Pulmonary artery endothelial cell (primary cell): ENCODE data around the gene MR1. TPM values are rescaled to one million over a fixed set of nuclear protein-coding genes. Genes with fewer than 3 reads are reported as not detected.
"Not testable (repeated sequence)": the region's sequence is repeated elsewhere in the genome, so short reads cannot be mapped to it uniquely, and the experiment has no call there.

Experiments used
- DNase-seq: peaks from one replicate; pipeline ENCODE4 v3.0.0-alpha.2; 2011; ENCODE audit warnings: low read depth, low spot score
- total RNA-seq: library from RNA; depleted of rRNA; stranded (reverse); fragments of >200 nt; gene quantifications from 2 replicates; pipeline ENCODE4 v1.2.3, GENCODE V29; 2014

MR1 gene
- total RNA-seq, 1 donor from 2014 or later = 3.7 TPM

GRCh38 chr1:181028615-181029014 lies 5.2 kb upstream of the MR1 start:
- DNase-seq = no peak

DNA sequence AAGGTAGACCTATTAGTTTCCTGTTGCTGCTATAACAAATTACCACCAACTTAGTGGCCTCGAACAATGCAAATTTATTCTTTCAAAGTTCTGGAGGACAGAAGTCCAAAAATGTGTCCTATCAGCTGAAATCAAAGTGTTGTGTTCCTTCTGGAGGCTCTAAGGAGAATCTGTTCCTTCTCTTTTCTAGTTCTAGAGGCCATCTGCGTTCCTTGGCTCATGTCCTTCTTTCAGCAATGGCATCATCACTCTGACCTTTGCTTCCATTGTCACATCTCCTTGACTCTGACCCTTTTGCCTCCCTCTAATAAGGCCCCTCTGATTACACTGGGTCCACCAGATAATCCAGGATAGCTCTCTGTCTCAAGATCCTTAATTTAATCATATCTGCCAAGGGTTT lies 1.2 kb upstream of the MR1 start:
- DNase-seq = no peak

DNA sequence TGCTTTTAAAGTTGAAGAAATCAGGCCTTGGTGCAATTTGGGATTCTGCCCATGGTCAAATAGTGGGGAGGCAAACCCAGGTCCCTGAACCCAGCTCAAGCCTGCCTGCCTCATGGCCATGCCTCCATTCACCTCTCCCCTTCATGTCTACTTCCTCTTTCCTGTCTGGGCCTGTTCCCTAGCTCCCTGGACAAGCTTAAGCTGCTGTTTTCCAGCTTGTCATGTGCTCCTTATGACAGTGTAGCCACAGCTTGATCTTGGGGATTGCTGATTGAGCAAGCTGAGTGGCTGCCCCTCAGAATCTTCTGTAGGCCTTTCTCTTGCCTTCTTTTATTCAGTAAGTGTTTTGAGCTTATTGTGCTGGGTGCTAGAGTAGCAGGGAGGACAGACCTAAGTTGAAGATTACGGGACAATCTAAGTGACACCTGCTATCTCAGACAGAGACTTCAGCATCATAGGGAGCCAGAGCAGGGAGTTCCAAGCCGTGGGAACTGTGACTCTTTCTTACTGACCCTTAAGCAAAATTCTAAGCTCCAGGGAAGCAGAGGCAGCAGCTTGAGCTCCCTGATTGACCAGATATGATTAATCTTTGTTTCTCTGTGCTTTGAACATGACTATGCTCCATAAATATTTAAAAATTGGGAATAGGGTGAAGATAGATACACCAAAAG lies 520 bp upstream of the MR1 start:
- no peak for DNase-seq

DNA sequence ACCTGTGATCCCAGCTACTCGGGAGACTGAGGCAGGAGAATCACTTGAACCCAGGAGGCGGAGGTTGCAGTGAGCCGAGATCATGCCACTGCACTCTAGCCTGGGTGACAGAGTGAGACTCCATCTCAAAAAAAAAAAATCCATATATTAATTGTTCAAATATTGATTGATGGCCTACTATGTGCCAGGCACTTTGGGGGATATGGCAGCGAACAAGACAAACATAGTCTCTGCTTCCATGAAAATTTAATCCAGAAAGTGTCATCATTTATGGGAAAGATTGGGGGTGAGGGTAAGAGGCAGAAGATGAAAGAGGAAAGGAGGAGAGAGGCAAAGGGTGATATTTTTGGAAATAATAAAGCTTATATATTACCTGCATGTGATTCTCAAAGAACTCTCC lies 1.4 kb downstream of the MR1 start:
- DNase-seq = not testable (repeated sequence)

- DNase-seq = no peak
Observed at GRCh38 chr1:181036107-181036836, 2.5 kb downstream of the MR1 start.

DNA sequence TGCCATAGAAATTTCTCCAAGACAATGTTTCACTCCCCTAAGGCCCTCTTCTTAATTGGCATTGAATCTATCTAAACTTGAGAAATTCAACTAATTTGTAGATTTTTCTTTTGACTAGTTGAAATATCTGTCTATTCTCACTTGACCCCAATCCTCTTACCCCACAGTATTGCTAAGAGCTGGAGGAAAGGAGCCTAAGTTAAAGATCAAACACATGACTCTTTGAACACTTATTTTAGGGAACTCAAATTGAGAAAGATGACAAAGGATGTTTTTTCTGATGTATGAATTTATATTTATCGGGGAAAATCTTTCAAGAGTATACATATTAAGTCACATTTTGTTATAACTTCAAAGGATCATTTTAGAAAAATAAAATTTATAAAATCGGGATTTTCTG lies 3.6 kb downstream of the MR1 start:
- no peak for DNase-seq

- no peak for DNase-seq
Observed at GRCh38 chr1:181038399-181038873, 4.7 kb downstream of the MR1 start.

GRCh38 chr1:181040284-181040865 lies 6.6 kb downstream of the MR1 start:
- no peak for DNase-seq

GRCh38 chr1:181043025-181043888 lies 9.5 kb downstream of the MR1 start:
- no peak for DNase-seq

DNA sequence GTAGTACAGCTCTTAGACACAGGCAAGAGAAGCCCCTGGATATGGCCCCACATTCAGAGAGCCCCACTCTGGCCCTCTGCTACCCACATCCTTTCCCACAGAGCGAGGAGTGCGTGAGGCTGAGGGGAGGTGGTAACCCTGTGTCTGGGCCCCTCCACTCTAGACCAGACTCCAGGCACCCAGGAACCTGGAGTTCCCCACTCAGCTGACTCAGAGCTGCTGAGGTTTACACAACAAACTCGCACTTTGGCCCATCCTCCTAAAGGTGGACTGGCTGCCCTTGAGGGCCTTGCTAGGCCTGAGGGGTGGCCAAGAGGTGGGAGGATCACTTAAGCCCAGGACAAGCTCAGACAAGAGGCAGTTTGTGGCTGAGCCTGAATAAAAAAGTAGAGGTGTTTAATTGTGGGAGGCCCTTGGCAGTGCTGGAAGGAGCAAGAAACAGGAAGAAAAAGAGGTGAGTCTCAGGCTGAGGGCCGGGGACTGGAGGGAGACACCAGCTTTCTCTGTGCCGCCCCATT lies 10.7 kb downstream of the MR1 start:
- DNase-seq = no peak

GRCh38 chr1:181045946-181046345 lies 12.2 kb downstream of the MR1 start:
- not testable (repeated sequence) for DNase-seq

DNA sequence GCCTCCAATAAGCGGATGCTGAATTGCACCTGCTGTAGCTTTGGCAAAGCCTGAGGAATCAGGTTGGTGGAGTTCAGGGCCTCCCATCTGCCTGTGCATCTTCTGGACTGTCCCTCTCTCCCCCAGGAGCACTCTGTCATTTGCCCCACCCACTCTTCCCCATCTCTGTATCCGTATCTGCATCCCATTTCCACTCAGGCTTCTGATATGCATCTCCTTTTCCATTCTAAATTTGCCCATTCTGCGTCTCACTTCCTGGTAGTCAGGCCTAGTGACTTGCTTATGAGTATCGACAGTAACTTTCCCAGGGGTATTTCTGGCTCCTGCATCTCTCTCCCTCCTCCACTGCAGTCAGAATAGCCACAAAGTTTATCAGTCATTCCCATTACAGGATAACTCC lies 15.6 kb downstream of the MR1 start:
- DNase-seq = no peak

DNA sequence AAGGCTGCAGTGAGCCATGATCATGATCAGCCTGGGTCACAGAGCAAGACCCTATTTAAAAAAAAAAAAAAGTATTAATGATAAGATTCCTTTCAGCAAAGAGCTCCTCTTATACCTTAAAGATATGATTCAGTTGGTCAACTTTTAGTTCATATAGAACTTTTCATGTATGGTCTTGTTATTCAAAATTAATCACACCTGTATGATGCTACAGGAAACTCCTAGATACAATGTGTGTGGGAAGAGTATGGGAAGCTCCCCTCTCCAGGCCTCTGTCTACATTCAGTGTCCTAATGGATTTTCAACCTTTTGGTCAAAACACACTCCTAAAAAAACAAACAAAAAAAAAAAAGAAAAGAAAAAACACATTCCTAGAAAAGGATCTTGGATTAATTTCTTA lies 17.1 kb downstream of the MR1 start:
- DNase-seq = no peak

GRCh38 chr1:181056560-181056959 lies 22.8 kb downstream of the MR1 start:
- no peak for DNase-seq

- DNase-seq = no peak
Observed at GRCh38 chr1:181057079-181057478, 23.3 kb downstream of the MR1 start.

- no peak for DNase-seq
Observed at GRCh38 chr1:181059435-181059834, 25.7 kb downstream of the MR1 start.

DNA sequence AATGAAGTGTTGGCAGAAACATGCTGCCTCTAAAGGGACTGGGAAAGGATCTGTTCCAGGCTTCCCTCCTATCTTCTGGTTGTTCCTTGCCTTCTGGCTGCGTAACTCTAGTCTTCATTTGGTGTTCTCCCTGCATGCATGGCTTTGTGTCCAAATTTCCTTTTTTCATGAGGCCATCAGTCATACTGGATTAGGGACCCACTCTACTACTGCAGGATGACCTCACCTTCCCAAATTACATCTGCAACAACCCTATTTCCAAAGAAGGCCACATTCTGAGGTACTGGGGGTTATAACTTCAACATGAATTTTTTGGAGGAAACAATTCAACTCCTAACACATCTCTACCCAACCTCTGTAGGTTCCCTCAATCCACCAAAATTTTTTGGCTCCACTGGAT lies 26.3 kb downstream of the MR1 start:
- no peak for DNase-seq

GRCh38 chr1:181060947-181061346 lies 27.2 kb downstream of the MR1 start:
- not testable (repeated sequence) for DNase-seq

GRCh38 chr1:181061487-181061886 lies 27.7 kb downstream of the MR1 start:
- DNase-seq = no peak

DNA sequence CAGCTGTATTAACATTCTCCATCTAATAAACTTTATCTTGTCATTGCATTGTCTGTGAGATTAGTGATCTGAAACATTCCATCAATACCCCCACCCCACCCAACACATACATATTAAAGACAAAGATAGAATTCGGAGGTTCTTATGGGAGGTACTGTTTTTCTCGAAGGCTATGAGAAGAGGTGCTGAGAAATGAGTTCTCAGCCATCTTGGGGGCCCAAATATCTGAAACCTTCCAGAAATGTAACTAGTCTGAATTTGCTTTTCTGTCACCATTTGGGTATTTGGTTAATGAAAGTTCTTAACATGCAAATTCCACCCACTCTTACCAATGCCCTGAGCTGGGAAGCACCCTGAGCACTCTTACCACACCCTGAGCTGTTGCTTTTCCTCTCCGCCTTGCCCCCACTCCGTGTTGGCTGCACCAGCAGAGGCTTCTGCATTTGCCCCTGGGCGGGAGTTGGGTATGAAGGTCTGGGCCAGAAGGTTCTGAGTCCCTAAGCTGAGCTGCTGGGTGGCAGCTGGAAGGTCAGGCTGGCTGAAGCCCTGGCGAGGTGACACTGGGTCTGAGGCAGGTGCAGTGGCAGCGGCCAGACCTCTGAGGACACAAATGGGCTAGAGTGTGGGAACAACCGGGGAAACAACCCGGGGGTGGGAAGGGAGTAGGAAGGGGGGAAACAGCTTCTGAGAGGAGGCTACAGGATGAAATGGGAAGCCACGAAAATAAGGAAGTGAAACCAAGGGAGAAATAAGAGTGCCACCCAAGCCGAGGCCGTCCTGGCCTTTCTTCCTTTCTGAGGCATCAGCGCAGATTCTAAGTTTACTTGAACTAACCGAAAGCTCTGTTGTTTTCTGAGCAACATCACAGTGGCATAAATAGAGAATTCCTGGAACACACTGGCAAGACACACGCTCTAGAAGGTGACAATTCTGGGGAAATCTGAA lies 28.4 kb downstream of the MR1 start:
- no peak for DNase-seq
